Endothelial cell of umbilical vein (primary cell): ENCODE data around the gene EPS8L1. TPM values are rescaled to one million over a fixed set of nuclear protein-coding genes. Genes with fewer than 3 reads are reported as not detected.

ENCODE experiments used
- BruUV-seq: library from RNA; stranded (reverse); fragments of 400-500 nt; replicated peaks from 2 replicates; lab custom pipeline; 2021; lab: Mats Ljungman, UMichigan
- CTCF ChIA-PET: fragments of 300-600, 350-600 bp; sonication (Branson Sonifier 250); formaldehyde crosslinking; loops from one replicate; lab custom pipeline; 2021; ENCODE audit warnings: antibody characterized with exemption, inconsistent platforms; lab: Charles Lee
- POLR2A ChIA-PET: fragments of 300-600, 350-600 bp; sonication (Branson Sonifier 250); formaldehyde crosslinking; loops from one replicate; lab custom pipeline; 2021; ENCODE audit warnings: antibody characterized with exemption, inconsistent platforms; lab: Charles Lee
- DNase-seq: peaks from one replicate; pipeline ENCODE4 v3.0.0-alpha.2; 2011; ENCODE audit warnings: low read depth, low spot score
- FAIRE-seq: peaks from 2 replicates; lab custom pipeline; 2011; peaks lifted over from hg19 to GRCh38; lab: Jason Lieb, UNC
- H2AFZ ChIP-seq: 2 replicates; pipeline ENCODE4 v1.6.0; 2012; ENCODE audit warnings: low read depth, low read length, control low read depth, inconsistent platforms
- H3K27ac ChIP-seq: 2 replicates; pipeline ENCODE4 v1.5.1; 2011; ENCODE audit warnings: low read depth, mild to moderate bottlenecking, control low read depth, low read length, moderate library complexity; ENCODE audit not compliant: insufficient read depth
- H3K27me3 ChIP-seq, 2 experiments: 2 replicates each; pipeline versions ENCODE4 v1.6.0 to v1.6.1; 2011; ENCODE audit warnings: low read length in 2 of 2, mixed read lengths in 1 of 2; ENCODE audit not compliant: control insufficient read depth in 2 of 2, insufficient read depth in 2 of 2
- H3K36me3 ChIP-seq, 2 experiments: 2 replicates in 1 of 2; 3 replicates in 1 of 2; pipeline ENCODE4 v1.5.1; 2011; ENCODE audit warnings: low read length in 2 of 2, mild to moderate bottlenecking in 1 of 2, moderate library complexity in 1 of 2; ENCODE audit not compliant: control insufficient read depth in 2 of 2, insufficient read depth in 2 of 2; ENCODE audit errors: extremely low read depth in 1 of 2
- H3K4me1 ChIP-seq: 3 replicates; pipeline ENCODE4 v1.5.1; 2011; ENCODE audit warnings: mild to moderate bottlenecking, low read length; ENCODE audit not compliant: control insufficient read depth, insufficient read depth; ENCODE audit errors: extremely low read depth
- H3K4me2 ChIP-seq: 2 replicates; pipeline ENCODE4 v1.6.1; 2011; ENCODE audit warnings: low read length, control low read depth, mixed read lengths; ENCODE audit not compliant: insufficient read depth
- H3K4me3 ChIP-seq, 3 experiments: fragments of 200-600 bp in 1 of 3; sonication (generic), shearing (Covaris generic) in 1 of 3; replicated peaks in 1 of 3; 2 replicates each; pipeline ENCODE4 v1.5.1; 2011 to 2016; ENCODE audit warnings: control low read depth in 3 of 3, low read length in 3 of 3, mild to moderate bottlenecking in 2 of 3, inconsistent platforms in 1 of 3, low read depth in 1 of 3, moderate library complexity in 1 of 3; ENCODE audit not compliant: insufficient read depth in 1 of 3
- H3K79me2 ChIP-seq: 2 replicates; pipeline ENCODE4 v1.6.0; 2012; ENCODE audit warnings: low read length, inconsistent platforms; ENCODE audit not compliant: control insufficient read depth, insufficient read depth
- H3K9ac ChIP-seq: replicated peaks from 2 replicates; pipeline ENCODE3; 2011; ENCODE audit warnings: low read length, control low read depth; ENCODE audit not compliant: insufficient read depth; ENCODE audit errors: extremely low read depth
- H3K9me1 ChIP-seq: replicated peaks from 3 replicates; pipeline ENCODE4 v1.6.0; 2011; ENCODE audit warnings: mild to moderate bottlenecking, low read length; ENCODE audit not compliant: control insufficient read depth, insufficient read depth; ENCODE audit errors: extremely low read depth
- H3K9me3 ChIP-seq: replicated peaks from 2 replicates; pipeline ENCODE4 v1.5.1; 2012; ENCODE audit warnings: low read length, inconsistent platforms; ENCODE audit not compliant: control insufficient read depth, insufficient read depth
- H4K20me1 ChIP-seq: replicated peaks from 2 replicates; pipeline ENCODE3; 2011; ENCODE audit warnings: mild to moderate bottlenecking, low read length; ENCODE audit not compliant: control insufficient read depth, insufficient read depth; ENCODE audit errors: extremely low read depth
- CTCF ChIP-seq, 2 donors: IDR thresholded peaks; 1 replicate in 1 of 2; 2 replicates in 1 of 2; pipeline ENCODE4 v1.5.1; 2011; ENCODE audit warnings: low read length in 2 of 2, mild to moderate bottlenecking in 2 of 2, moderate library complexity in 2 of 2, control low read depth in 1 of 2, inconsistent platforms in 1 of 2, low read depth in 1 of 2; ENCODE audit not compliant: insufficient read depth in 1 of 2; ENCODE audit errors: extremely low read depth in 1 of 2
- EZH2 ChIP-seq: IDR thresholded peaks from 2 replicates; pipeline ENCODE4 v1.6.1; 2012; ENCODE audit warnings: borderline replicate concordance, low read depth, mild to moderate bottlenecking, moderate library complexity, low read length, inconsistent platforms; ENCODE audit not compliant: severe bottlenecking
- GATA2 ChIP-seq: IDR thresholded peaks from 2 replicates; pipeline ENCODE4 v1.7.0; 2011; ENCODE audit warnings: low read depth, mild to moderate bottlenecking, moderate library complexity, mixed read lengths, low read length; ENCODE audit not compliant: insufficient read length, insufficient read depth
- JUN ChIP-seq: IDR thresholded peaks from 2 replicates; pipeline ENCODE4 v1.6.1; 2011; ENCODE audit warnings: borderline replicate concordance, low read depth; ENCODE audit not compliant: insufficient read length, insufficient read depth
- MYC ChIP-seq: IDR thresholded peaks from one replicate; pipeline ENCODE4 v1.6.1; 2011; ENCODE audit warnings: mild to moderate bottlenecking, low read depth, low read length
- POLR2A ChIP-seq: IDR thresholded peaks from 2 replicates; pipeline ENCODE4 v1.6.1; 2012; ENCODE audit warnings: low read depth, mild to moderate bottlenecking, control low read depth, low read length
- dilution Hi-C: fragments of 300-500 bp; cut with MboI; formaldehyde crosslinking; loops from one replicate; pipeline ENCODE4 v1.15.0; 2019; ENCODE audit warnings: low sequenced_read_pairs; ENCODE audit not compliant: extremely low pct_ligation_motif_present
- intact Hi-C: fragments of 100-400 bp; cut with micrococcal nuclease; formaldehyde crosslinking; loops from one replicate; pipeline ENCODE4 v1.10.0; 2022
- polyA plus RNA-seq, 4 experiments: library from polyadenylated mRNA; depleted of rRNA in 3 of 4; stranded (reverse) in 3 of 4; unstranded in 1 of 4; fragments of >200 nt; gene quantifications; 2 replicates each; pipeline versions ENCODE4 v1.2.1 to v1.2.3, GENCODE V29; 2011 to 2012; ENCODE audit warnings: missing spikeins in 1 of 4
- total RNA-seq: library from RNA; stranded (reverse); gene quantifications from 2 replicates; pipeline ENCODE4 v1.2.3, GENCODE V29; 2021

The EPS8L1 gene
- total and polyA plus RNA-seq, 2 donors (not counting 3 experiments of a cell fraction or from before 2014, with no cell fraction given): 15.9 to 28.9 TPM

- CTCF ChIA-PET: interaction anchor here (0.7 to 3.7 kb wide), 5 partner anchors 14 to 205 kb away, joined by 3 to 38 read pairs (median 5); partner anchors contain the start of gene PPP1R12C
- no peak for TF ChIP-seq MYC
- TF ChIP-seq JUN: no peak
- no peak for TF ChIP-seq CTCF (IDR thresholded peaks at IDR 0.05; ENCODE audit: extremely low read depth in 1 of 2, insufficient read depth in 1 of 2, low read depth in 1 of 2, low read length in 2 of 2)
- no peak for TF ChIP-seq GATA2
- TF ChIP-seq POLR2A: no peak
- no peak for TF ChIP-seq EZH2
Observed at GRCh38 chr19:55085923-55086715, 10.4 kb downstream of the EPS8L1 start.

More at GRCh38 chr19:55085923-55086715, 10.4 kb downstream of the EPS8L1 start:
- Histone ChIP-seq H3K27ac (no peak overlapping the region), H3K4me2 (peak overlapping the region; percentile 75), H2AFZ (no peak overlapping the region), H3K27me3 (peaks cover 0 to 3% of the 10 kb centered on the region in 2 experiments), H4K20me1 (no peaks in the 10 kb centered on the region), H3K79me2 (peaks cover 5% of the 10 kb centered on the region), H3K4me1 (peaks cover 28% of the 10 kb centered on the region), H3K9me3 (no peaks in the 10 kb centered on the region), H3K9me1 (no peaks in the 10 kb centered on the region), H3K4me3 (peak overlapping the region; percentile 31 to 77 (median 55)), H3K36me3 (peaks cover 2 to 10% of the 10 kb centered on the region in 2 experiments), H3K9ac (peak overlapping the region; percentile 64)
- dilution Hi-C loops (no loop called here), intact Hi-C loops (loop anchor here (5.0 kb wide), 2 partner anchors 204 to 556 kb away; partner anchors contain the start of genes ZNF580 and ZNF581)
- BruUV-seq: no TSS peak
- FAIRE-seq (no peak), DNase-seq (no peak)
- POLR2A ChIA-PET: interaction anchor here (0.6 to 1.6 kb wide), 2 partner anchors 30 to 623 kb away, joined by 4 to 5 read pairs; partner anchors contain the start of gene LENG9
